Calu3 (cell line): ENCODE data around the gene VSTM1. TPM values are rescaled to one million over a fixed set of nuclear protein-coding genes. Genes with fewer than 3 reads are reported as not detected.

Source experiments
- Bru-seq: library from RNA; stranded (reverse); fragments of 400-500 nt; gene quantifications from one replicate; lab custom pipeline; 2021; lab: Mats Ljungman, UMichigan
- BruChase-seq, 2 experiments: library from RNA; stranded (reverse); fragments of 400-500 nt; gene quantifications; one replicate each; lab custom pipeline; 2021; lab: Mats Ljungman, UMichigan
- BruUV-seq: library from RNA; stranded (reverse); fragments of 400-500 nt; replicated peaks from 2 replicates; lab custom pipeline; 2021; lab: Mats Ljungman, UMichigan
- CTCF ChIA-PET: fragments of 300-600 bp; sonication (Branson Sonifier 250); formaldehyde crosslinking; loops from one replicate; lab custom pipeline; 2022; ENCODE audit warnings: antibody characterized with exemption; lab: Charles Lee
- DNase-seq: peaks from one replicate; pipeline ENCODE4 v3.0.0; 2022
- H3K27ac Mint-ChIP-seq: one replicate; pipeline ENCODE4 v1.8.0; 2022; ENCODE audit warnings: mixed read lengths; ENCODE audit not compliant: unreplicated experiment
- H3K27me3 Mint-ChIP-seq: one replicate; pipeline ENCODE4 v1.8.0; 2022; ENCODE audit warnings: mixed read lengths; ENCODE audit not compliant: unreplicated experiment
- H3K36me3 Mint-ChIP-seq: one replicate; pipeline ENCODE4 v1.8.0; 2022; ENCODE audit warnings: mild to moderate bottlenecking, moderate library complexity, mixed read lengths; ENCODE audit not compliant: insufficient read depth, unreplicated experiment
- H3K4me1 Mint-ChIP-seq: one replicate; pipeline ENCODE4 v1.8.0; 2022; ENCODE audit warnings: mild to moderate bottlenecking, low read depth, mixed read lengths; ENCODE audit not compliant: unreplicated experiment
- H3K4me3 Mint-ChIP-seq: one replicate; pipeline ENCODE4 v1.8.0; 2022; ENCODE audit warnings: mild to moderate bottlenecking, low read depth, moderate library complexity, mixed read lengths; ENCODE audit not compliant: unreplicated experiment
- H3K9me3 Mint-ChIP-seq: one replicate; pipeline ENCODE4 v1.8.0; 2022; ENCODE audit warnings: low read depth, mixed read lengths; ENCODE audit not compliant: unreplicated experiment
- intact Hi-C: fragments of 100-400 bp; cut with micrococcal nuclease; formaldehyde crosslinking; loops from one replicate; pipeline ENCODE4 v1.10.0; 2022; ENCODE audit not compliant: unreplicated experiment
- long read RNA-seq: library from polyadenylated mRNA; stranded (forward); transcript quantifications from one replicate; pipeline ENCODE4 v2.0.0, GENCODE V29; 2022
- total RNA-seq: library from RNA; stranded (reverse); gene quantifications from 2 replicates; pipeline ENCODE4 v1.2.3, GENCODE V29; 2022
- TF ChIP-seq, protein P1 (sequence below): fragments of 200-600 bp; IDR thresholded peaks from one replicate; pipeline ENCODE4 v1.8.0; 2022; ENCODE audit warnings: antibody characterized with exemption; ENCODE audit not compliant: unreplicated experiment

Gene VSTM1, protein sequence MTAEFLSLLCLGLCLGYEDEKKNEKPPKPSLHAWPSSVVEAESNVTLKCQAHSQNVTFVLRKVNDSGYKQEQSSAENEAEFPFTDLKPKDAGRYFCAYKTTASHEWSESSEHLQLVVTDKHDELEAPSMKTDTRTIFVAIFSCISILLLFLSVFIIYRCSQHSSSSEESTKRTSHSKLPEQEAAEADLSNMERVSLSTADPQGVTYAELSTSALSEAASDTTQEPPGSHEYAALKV
- total RNA-seq (not detected in 2 replicates), Bru-seq, nascent RNA (not detected), BruChase-seq, experiment 1, labeled RNA remaining after a 6-hour chase (not detected), BruChase-seq, experiment 2, labeled RNA remaining after a 2-hour chase (not detected)
- long read RNA-seq, partial matches to known transcripts: 0 of 1 reads
- long read RNA-seq, other reads (novel, unspliced or antisense): 1 of 1 reads

DNA sequence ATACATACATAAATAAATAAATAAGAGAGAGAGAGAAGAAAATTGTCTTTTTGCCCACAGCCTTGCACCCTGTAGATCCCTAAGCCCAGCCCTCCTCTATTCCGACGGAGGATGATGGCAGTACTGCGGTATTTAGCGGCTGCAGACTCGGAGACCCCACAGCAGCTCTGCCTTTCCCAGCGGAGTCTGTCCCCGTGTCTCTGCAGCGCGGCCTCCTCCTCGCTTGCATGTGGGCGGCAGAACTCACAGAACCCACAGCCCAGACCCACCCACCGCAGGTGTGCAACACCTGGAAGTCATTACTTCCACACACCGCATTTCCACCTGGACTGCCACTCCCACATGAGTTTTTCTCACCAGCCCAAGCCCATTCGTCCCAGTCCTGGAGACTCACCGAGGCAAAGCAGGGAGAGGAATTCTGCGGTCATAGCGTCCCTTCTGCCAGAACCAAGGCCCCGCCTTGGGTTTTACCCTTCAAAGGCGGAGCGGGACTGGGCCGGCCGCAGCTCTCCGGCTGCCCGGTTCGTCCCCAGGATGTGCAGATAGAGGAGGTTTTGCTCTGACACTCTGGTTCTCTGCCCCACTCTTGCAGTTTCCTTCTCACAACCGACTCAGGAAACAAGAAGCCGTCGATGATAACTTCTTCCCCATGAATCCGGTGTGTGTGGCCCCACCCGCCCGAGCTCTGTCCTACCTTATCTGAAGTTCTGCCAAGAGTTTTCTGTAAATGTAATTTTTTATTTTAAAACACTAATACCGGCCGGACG is at the start of gene VSTM1:
VSTM1 (minus strand) TSS at position 548 of the 767 bp plus-strand sequence; CDS start at position 428, 120 bp downstream.
- Mint-ChIP-seq H3K9me3 (no peaks in the 10 kb centered on the region), H3K27ac (no peak within 1 kb of the TSS), H3K36me3 (no peaks in the 10 kb centered on the region), H3K4me1 (no peaks in the 10 kb centered on the region), H3K27me3 (peaks cover 29% of the 10 kb centered on the region), H3K4me3 (no peak within 1 kb of the TSS)
- TF ChIP-seq, protein P1, sequence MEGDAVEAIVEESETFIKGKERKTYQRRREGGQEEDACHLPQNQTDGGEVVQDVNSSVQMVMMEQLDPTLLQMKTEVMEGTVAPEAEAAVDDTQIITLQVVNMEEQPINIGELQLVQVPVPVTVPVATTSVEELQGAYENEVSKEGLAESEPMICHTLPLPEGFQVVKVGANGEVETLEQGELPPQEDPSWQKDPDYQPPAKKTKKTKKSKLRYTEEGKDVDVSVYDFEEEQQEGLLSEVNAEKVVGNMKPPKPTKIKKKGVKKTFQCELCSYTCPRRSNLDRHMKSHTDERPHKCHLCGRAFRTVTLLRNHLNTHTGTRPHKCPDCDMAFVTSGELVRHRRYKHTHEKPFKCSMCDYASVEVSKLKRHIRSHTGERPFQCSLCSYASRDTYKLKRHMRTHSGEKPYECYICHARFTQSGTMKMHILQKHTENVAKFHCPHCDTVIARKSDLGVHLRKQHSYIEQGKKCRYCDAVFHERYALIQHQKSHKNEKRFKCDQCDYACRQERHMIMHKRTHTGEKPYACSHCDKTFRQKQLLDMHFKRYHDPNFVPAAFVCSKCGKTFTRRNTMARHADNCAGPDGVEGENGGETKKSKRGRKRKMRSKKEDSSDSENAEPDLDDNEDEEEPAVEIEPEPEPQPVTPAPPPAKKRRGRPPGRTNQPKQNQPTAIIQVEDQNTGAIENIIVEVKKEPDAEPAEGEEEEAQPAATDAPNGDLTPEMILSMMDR: no peak
- no TSS peak for BruUV-seq
- intact Hi-C loops: no loop called here
- CTCF ChIA-PET: no interaction called here
- no peak for DNase-seq

DNA sequence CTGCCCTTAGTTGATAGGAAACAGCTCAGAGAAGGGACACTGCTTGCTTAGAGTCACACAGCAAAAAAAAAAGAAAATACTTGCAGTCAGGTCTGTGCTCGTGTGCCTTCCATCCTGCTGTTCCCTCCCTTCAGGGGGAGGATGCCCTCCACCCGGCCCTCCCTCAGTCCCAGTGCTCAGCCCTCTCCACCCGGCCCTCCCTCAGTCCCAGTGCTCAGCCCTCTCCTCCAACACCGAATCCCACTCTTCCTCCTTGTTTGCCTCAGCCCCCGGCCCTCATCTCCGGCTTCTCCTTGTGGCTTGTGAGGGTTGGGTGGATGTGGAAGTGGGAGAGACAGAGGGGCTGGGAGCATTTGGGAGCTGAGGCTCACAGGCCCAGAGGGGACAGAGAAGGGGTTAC is 46.0 kb upstream of the VSTM1 start:
- peaks cover 7% of the 10 kb centered on the region for H3K4me1 Mint-ChIP-seq
- peaks cover 74% of the 10 kb centered on the region for H3K36me3 Mint-ChIP-seq
- TF ChIP-seq, protein P1: no peak
- no peaks in the 10 kb centered on the region for H3K27me3 Mint-ChIP-seq
- BruUV-seq: no TSS peak
- DNase-seq: no peak
- no peaks in the 10 kb centered on the region for H3K9me3 Mint-ChIP-seq
- intact Hi-C loops: loop anchor here (10.0 kb wide), 1 partner anchor 125 kb away; no protein-coding TSS in a partner anchor
- H3K27ac Mint-ChIP-seq: no peak overlapping the region
- CTCF ChIA-PET: interaction anchor here (0.7 kb wide), 1 partner anchor 227 kb away, joined by 3 read pairs; the partner anchor contains the start of gene PRKCG
- H3K4me3 Mint-ChIP-seq: no peak overlapping the region

DNA sequence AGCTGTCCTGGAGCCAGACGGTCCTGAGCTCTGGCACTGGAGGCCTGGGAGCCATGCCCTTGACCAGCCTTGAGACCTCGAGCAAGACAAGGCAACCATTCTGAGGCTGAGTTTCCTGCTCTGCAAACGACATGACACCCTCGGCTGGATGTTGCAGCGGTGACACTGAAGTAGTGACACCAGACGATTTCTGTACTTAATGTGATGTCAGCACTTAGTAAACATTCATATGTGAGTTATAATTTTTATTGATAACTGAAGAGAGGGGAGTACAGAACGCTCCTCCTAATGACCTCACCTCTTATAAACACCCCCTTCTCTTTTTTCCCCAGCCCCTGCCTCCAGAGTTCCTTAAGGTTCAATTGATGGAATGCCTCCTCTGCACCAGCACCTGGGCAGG is 44.8 kb upstream of the VSTM1 start:
- Mint-ChIP-seq H3K27ac (no peak overlapping the region), H3K4me1 (no peaks in the 10 kb centered on the region), H3K4me3 (no peak overlapping the region), H3K9me3 (no peaks in the 10 kb centered on the region), H3K27me3 (no peaks in the 10 kb centered on the region), H3K36me3 (peaks cover 69% of the 10 kb centered on the region)
- intact Hi-C loops: no loop called here
- CTCF ChIA-PET: interaction anchor here (0.6 kb wide), 1 partner anchor 20 kb away, joined by 3 read pairs; no protein-coding TSS in a partner anchor
- no TSS peak for BruUV-seq
- DNase-seq: no peak
- TF ChIP-seq, protein P1: no peak

DNA sequence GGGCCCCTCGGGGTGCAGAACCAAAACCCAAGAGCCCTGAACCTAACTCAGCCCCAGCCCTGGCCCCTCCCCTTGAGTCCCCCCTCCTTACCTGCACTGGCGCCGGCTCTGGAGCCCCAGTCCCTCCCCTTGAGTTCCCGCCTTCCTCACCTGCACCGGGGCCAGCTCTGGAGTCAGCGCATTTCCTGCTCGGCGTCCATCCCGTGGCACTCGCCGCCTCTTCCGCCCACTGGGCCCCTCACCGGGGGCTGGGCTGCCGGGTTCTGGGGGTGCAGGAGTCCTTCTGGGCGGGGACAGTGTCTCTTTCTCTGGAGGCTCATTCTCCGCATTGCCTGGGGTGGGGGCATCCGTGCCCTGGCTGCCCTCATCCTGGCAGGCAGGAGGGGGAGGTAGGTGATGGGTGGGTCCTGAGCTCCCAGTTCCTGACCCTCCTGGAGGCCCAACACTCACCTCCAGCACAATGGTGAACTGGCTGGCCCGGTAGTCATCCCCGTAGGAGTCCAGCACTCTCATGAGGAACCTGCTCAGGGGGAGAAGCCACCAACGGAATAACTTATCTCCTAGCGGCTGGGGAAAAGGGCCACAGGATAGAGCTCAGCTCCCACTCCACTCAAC is 44.3 kb upstream of the VSTM1 start:
- intact Hi-C loops: no loop called here
- TF ChIP-seq, protein P1: no peak
- BruUV-seq: no TSS peak
- Mint-ChIP-seq H3K27ac (peak overlapping the region; percentile 21), H3K36me3 (peaks cover 71% of the 10 kb centered on the region), H3K27me3 (no peaks in the 10 kb centered on the region), H3K4me3 (peak overlapping the region; percentile 35), H3K4me1 (no peaks in the 10 kb centered on the region), H3K9me3 (no peaks in the 10 kb centered on the region)
- CTCF ChIA-PET: interaction anchor here (0.6 kb wide), 1 partner anchor 19 kb away, joined by 3 read pairs; no protein-coding TSS in a partner anchor
- no peak for DNase-seq
